DOHH2 (cell line): ENCODE data around the gene RABGEF1.

Experiments
- EZH2phosphoT487 ChIP-seq: fragments of 200-600 bp; sonication (generic); IDR thresholded peaks from 2 replicates; pipeline ENCODE4 v1.6.1; 2017; ENCODE audit warnings: borderline replicate concordance, mild to moderate bottlenecking, antibody characterized with exemption, low read length, moderate library complexity, mixed read lengths
- TF ChIP-seq, protein P1 (sequence below): fragments of 200-600 bp; sonication (generic); IDR thresholded peaks from one replicate; pipeline ENCODE4 v1.5.1; 2014; ENCODE audit warnings: antibody characterized with exemption, mild to moderate bottlenecking, low read depth, low read length; ENCODE audit not compliant: poor library complexity, severe bottlenecking

GRCh38 chr7:66729274-66729673 is 11.3 kb upstream of the RABGEF1 start:
- TF ChIP-seq, protein P1, sequence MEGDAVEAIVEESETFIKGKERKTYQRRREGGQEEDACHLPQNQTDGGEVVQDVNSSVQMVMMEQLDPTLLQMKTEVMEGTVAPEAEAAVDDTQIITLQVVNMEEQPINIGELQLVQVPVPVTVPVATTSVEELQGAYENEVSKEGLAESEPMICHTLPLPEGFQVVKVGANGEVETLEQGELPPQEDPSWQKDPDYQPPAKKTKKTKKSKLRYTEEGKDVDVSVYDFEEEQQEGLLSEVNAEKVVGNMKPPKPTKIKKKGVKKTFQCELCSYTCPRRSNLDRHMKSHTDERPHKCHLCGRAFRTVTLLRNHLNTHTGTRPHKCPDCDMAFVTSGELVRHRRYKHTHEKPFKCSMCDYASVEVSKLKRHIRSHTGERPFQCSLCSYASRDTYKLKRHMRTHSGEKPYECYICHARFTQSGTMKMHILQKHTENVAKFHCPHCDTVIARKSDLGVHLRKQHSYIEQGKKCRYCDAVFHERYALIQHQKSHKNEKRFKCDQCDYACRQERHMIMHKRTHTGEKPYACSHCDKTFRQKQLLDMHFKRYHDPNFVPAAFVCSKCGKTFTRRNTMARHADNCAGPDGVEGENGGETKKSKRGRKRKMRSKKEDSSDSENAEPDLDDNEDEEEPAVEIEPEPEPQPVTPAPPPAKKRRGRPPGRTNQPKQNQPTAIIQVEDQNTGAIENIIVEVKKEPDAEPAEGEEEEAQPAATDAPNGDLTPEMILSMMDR = no peak
- no peak for TF ChIP-seq EZH2phosphoT487
